A549 (cell line): ENCODE measurements around the gene BATF.

Source experiments
- BHLHE40 ChIP-seq: IDR thresholded peaks from 2 replicates; pipeline ENCODE4 v1.6.1; 2012; ENCODE audit warnings: low read depth, low read length, inconsistent platforms
- CEBPB ChIP-seq, 2 experiments: fragments of >200 bp in 1 of 2; sonication (Bioruptor Twin) in 1 of 2; formaldehyde crosslinking in 1 of 2; IDR thresholded peaks; 2 replicates each; pipeline ENCODE4 v1.6.1; 2012 to 2016
- EP300 ChIP-seq, 2 experiments: fragments of >200 bp; sonication (Bioruptor Twin); formaldehyde crosslinking; IDR thresholded peaks; 2 replicates in 1 of 2; 3 replicates in 1 of 2; pipeline ENCODE4 v1.6.1; 2016 to 2017
- FOXS1 ChIP-seq: fragments of 250-450 bp; sonication (Bioruptor Pico); IDR thresholded peaks from 2 replicates; pipeline ENCODE4 v1.5.0; 2020; ENCODE audit warnings: mild to moderate bottlenecking, moderate library complexity
- HDAC2 ChIP-seq: fragments of 200-600 bp; sonication (generic); IDR thresholded peaks from 2 replicates; pipeline ENCODE4 v1.6.1; 2016
- MAFK ChIP-seq: fragments of 450-650 bp; IDR thresholded peaks from 2 replicates; pipeline ENCODE4 v1.6.1; 2014; ENCODE audit not compliant: partially characterized antibody
- POLR2A ChIP-seq: IDR thresholded peaks from 2 replicates; pipeline ENCODE4 v1.6.1; 2012; ENCODE audit warnings: mild to moderate bottlenecking, low read length
- RFX5 ChIP-seq: fragments of 450-650 bp; IDR thresholded peaks from 2 replicates; pipeline ENCODE4 v1.7.1; 2014; ENCODE audit warnings: antibody characterized with exemption, mild to moderate bottlenecking, moderate library complexity
- TP53 ChIP-seq: fragments of 250-450 bp; sonication (Bioruptor Pico); IDR thresholded peaks from 2 replicates; pipeline ENCODE4 v1.5.0; 2021; ENCODE audit warnings: mild to moderate bottlenecking, moderate library complexity
- TF ChIP-seq, protein P1 (sequence below): fragments of >200 bp; sonication (Bioruptor Twin); formaldehyde crosslinking; IDR thresholded peaks from 3 replicates; pipeline ENCODE4 v1.5.1; 2016

DNA sequence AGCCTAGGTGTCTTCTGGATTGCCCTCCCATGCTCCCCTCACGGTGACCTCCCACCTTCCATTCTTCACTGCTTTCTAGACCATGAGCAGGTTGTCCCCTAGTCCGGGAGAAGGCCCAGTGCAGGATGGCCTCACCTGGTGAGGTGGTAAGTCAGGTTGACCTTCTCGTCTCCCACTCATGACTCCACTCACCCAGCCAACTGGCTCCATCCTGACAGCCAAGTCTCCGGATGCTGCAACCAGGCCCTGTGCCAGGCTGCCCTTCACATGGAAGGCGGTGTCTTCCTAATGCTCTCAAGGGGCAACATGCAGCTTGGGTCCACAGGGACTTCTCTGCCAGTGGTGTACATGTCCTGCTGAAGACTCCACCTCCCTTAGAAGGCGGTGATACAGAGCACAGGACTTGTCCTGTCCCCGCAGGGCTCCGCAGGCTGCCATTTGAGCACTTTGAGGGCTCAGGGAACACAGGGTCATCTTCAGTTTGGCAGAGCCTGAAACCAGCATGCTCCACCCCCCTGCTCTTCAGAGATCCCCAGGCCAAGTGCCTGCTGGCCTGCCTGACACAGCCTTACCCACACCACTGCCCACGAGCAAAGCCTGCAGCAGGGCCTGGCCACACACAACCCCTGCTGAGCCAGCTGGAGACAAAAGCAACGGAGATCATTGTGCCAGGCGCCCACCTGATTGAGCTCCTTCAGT lies 25.4 kb downstream of the BATF start:
- no peak for TF ChIP-seq RFX5
- TF ChIP-seq POLR2A = no peak
- TF ChIP-seq TP53 (CRISPR knock-in tag) = no peak
- TF ChIP-seq, protein P1, sequence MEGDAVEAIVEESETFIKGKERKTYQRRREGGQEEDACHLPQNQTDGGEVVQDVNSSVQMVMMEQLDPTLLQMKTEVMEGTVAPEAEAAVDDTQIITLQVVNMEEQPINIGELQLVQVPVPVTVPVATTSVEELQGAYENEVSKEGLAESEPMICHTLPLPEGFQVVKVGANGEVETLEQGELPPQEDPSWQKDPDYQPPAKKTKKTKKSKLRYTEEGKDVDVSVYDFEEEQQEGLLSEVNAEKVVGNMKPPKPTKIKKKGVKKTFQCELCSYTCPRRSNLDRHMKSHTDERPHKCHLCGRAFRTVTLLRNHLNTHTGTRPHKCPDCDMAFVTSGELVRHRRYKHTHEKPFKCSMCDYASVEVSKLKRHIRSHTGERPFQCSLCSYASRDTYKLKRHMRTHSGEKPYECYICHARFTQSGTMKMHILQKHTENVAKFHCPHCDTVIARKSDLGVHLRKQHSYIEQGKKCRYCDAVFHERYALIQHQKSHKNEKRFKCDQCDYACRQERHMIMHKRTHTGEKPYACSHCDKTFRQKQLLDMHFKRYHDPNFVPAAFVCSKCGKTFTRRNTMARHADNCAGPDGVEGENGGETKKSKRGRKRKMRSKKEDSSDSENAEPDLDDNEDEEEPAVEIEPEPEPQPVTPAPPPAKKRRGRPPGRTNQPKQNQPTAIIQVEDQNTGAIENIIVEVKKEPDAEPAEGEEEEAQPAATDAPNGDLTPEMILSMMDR = no peak
- no peak for TF ChIP-seq FOXS1 (CRISPR knock-in tag)
- TF ChIP-seq HDAC2 = no peak
- no peak for TF ChIP-seq EP300 (IDR thresholded peaks at IDR 0.05)
- no peak for TF ChIP-seq CEBPB (IDR thresholded peaks at IDR 0.05)
- TF ChIP-seq BHLHE40 = no peak
- TF ChIP-seq MAFK = no peak
